Endothelial cell of umbilical vein (primary cell): ENCODE data around the gene GRID2. TPM values are rescaled to one million over a fixed set of nuclear protein-coding genes. Genes with fewer than 3 reads are reported as not detected.
A peak's percentile ranks its signal among the peaks of the same experiment; 100 is the strongest.

Experiments used
- BruUV-seq: library from RNA; stranded (reverse); fragments of 400-500 nt; replicated peaks from 2 replicates; lab custom pipeline; 2021; lab: Mats Ljungman, UMichigan
- CTCF ChIA-PET: fragments of 300-600, 350-600 bp; sonication (Branson Sonifier 250); formaldehyde crosslinking; loops from one replicate; lab custom pipeline; 2021; ENCODE audit warnings: antibody characterized with exemption, inconsistent platforms; lab: Charles Lee
- POLR2A ChIA-PET: fragments of 300-600, 350-600 bp; sonication (Branson Sonifier 250); formaldehyde crosslinking; loops from one replicate; lab custom pipeline; 2021; ENCODE audit warnings: antibody characterized with exemption, inconsistent platforms; lab: Charles Lee
- DNase-seq: peaks from one replicate; pipeline ENCODE4 v3.0.0-alpha.2; 2011; ENCODE audit warnings: low read depth, low spot score
- FAIRE-seq: peaks from 2 replicates; lab custom pipeline; 2011; peaks lifted over from hg19 to GRCh38; lab: Jason Lieb, UNC
- H2AFZ ChIP-seq: 2 replicates; pipeline ENCODE4 v1.6.0; 2012; ENCODE audit warnings: low read depth, low read length, control low read depth, inconsistent platforms
- H3K27ac ChIP-seq: 2 replicates; pipeline ENCODE4 v1.5.1; 2011; ENCODE audit warnings: low read depth, mild to moderate bottlenecking, control low read depth, low read length, moderate library complexity; ENCODE audit not compliant: insufficient read depth
- H3K27me3 ChIP-seq, 2 experiments: 2 replicates each; pipeline versions ENCODE4 v1.6.0 to v1.6.1; 2011; ENCODE audit warnings: low read length in 2 of 2, mixed read lengths in 1 of 2; ENCODE audit not compliant: control insufficient read depth in 2 of 2, insufficient read depth in 2 of 2
- H3K36me3 ChIP-seq, 2 experiments: 2 replicates in 1 of 2; 3 replicates in 1 of 2; pipeline ENCODE4 v1.5.1; 2011; ENCODE audit warnings: low read length in 2 of 2, mild to moderate bottlenecking in 1 of 2, moderate library complexity in 1 of 2; ENCODE audit not compliant: control insufficient read depth in 2 of 2, insufficient read depth in 2 of 2; ENCODE audit errors: extremely low read depth in 1 of 2
- H3K4me1 ChIP-seq: 3 replicates; pipeline ENCODE4 v1.5.1; 2011; ENCODE audit warnings: mild to moderate bottlenecking, low read length; ENCODE audit not compliant: control insufficient read depth, insufficient read depth; ENCODE audit errors: extremely low read depth
- H3K4me2 ChIP-seq: 2 replicates; pipeline ENCODE4 v1.6.1; 2011; ENCODE audit warnings: low read length, control low read depth, mixed read lengths; ENCODE audit not compliant: insufficient read depth
- H3K4me3 ChIP-seq, 3 experiments: fragments of 200-600 bp in 1 of 3; sonication (generic), shearing (Covaris generic) in 1 of 3; replicated peaks in 1 of 3; 2 replicates each; pipeline ENCODE4 v1.5.1; 2011 to 2016; ENCODE audit warnings: control low read depth in 3 of 3, low read length in 3 of 3, mild to moderate bottlenecking in 2 of 3, inconsistent platforms in 1 of 3, low read depth in 1 of 3, moderate library complexity in 1 of 3; ENCODE audit not compliant: insufficient read depth in 1 of 3
- H3K79me2 ChIP-seq: 2 replicates; pipeline ENCODE4 v1.6.0; 2012; ENCODE audit warnings: low read length, inconsistent platforms; ENCODE audit not compliant: control insufficient read depth, insufficient read depth
- H3K9ac ChIP-seq: replicated peaks from 2 replicates; pipeline ENCODE3; 2011; ENCODE audit warnings: low read length, control low read depth; ENCODE audit not compliant: insufficient read depth; ENCODE audit errors: extremely low read depth
- H3K9me1 ChIP-seq: replicated peaks from 3 replicates; pipeline ENCODE4 v1.6.0; 2011; ENCODE audit warnings: mild to moderate bottlenecking, low read length; ENCODE audit not compliant: control insufficient read depth, insufficient read depth; ENCODE audit errors: extremely low read depth
- H3K9me3 ChIP-seq: replicated peaks from 2 replicates; pipeline ENCODE4 v1.5.1; 2012; ENCODE audit warnings: low read length, inconsistent platforms; ENCODE audit not compliant: control insufficient read depth, insufficient read depth
- H4K20me1 ChIP-seq: replicated peaks from 2 replicates; pipeline ENCODE3; 2011; ENCODE audit warnings: mild to moderate bottlenecking, low read length; ENCODE audit not compliant: control insufficient read depth, insufficient read depth; ENCODE audit errors: extremely low read depth
- CTCF ChIP-seq, 2 donors: IDR thresholded peaks; 1 replicate in 1 of 2; 2 replicates in 1 of 2; pipeline ENCODE4 v1.5.1; 2011; ENCODE audit warnings: low read length in 2 of 2, mild to moderate bottlenecking in 2 of 2, moderate library complexity in 2 of 2, control low read depth in 1 of 2, inconsistent platforms in 1 of 2, low read depth in 1 of 2; ENCODE audit not compliant: insufficient read depth in 1 of 2; ENCODE audit errors: extremely low read depth in 1 of 2
- EZH2 ChIP-seq: IDR thresholded peaks from 2 replicates; pipeline ENCODE4 v1.6.1; 2012; ENCODE audit warnings: borderline replicate concordance, low read depth, mild to moderate bottlenecking, moderate library complexity, low read length, inconsistent platforms; ENCODE audit not compliant: severe bottlenecking
- FOS ChIP-seq: IDR thresholded peaks from 2 replicates; pipeline ENCODE4 v1.6.1; 2011; ENCODE audit warnings: mild to moderate bottlenecking, low read length, moderate library complexity, borderline replicate concordance; ENCODE audit not compliant: insufficient read depth
- GATA2 ChIP-seq: IDR thresholded peaks from 2 replicates; pipeline ENCODE4 v1.7.0; 2011; ENCODE audit warnings: low read depth, mild to moderate bottlenecking, moderate library complexity, mixed read lengths, low read length; ENCODE audit not compliant: insufficient read length, insufficient read depth
- JUN ChIP-seq: IDR thresholded peaks from 2 replicates; pipeline ENCODE4 v1.6.1; 2011; ENCODE audit warnings: borderline replicate concordance, low read depth; ENCODE audit not compliant: insufficient read length, insufficient read depth
- MAX ChIP-seq: IDR thresholded peaks from 2 replicates; pipeline ENCODE4 v1.6.1; 2011; ENCODE audit not compliant: insufficient read depth, insufficient read length
- MYC ChIP-seq: IDR thresholded peaks from one replicate; pipeline ENCODE4 v1.6.1; 2011; ENCODE audit warnings: mild to moderate bottlenecking, low read depth, low read length
- POLR2A ChIP-seq: IDR thresholded peaks from 2 replicates; pipeline ENCODE4 v1.6.1; 2012; ENCODE audit warnings: low read depth, mild to moderate bottlenecking, control low read depth, low read length
- POLR2AphosphoS5 ChIP-seq: IDR thresholded peaks from 2 replicates; pipeline ENCODE4 v1.6.1; 2012; ENCODE audit warnings: low read depth, mild to moderate bottlenecking, control low read depth, low read length, moderate library complexity; ENCODE audit not compliant: insufficient read depth
- dilution Hi-C: fragments of 300-500 bp; cut with MboI; formaldehyde crosslinking; loops from one replicate; pipeline ENCODE4 v1.15.0; 2019; ENCODE audit warnings: low sequenced_read_pairs; ENCODE audit not compliant: extremely low pct_ligation_motif_present
- intact Hi-C: fragments of 100-400 bp; cut with micrococcal nuclease; formaldehyde crosslinking; loops from one replicate; pipeline ENCODE4 v1.10.0; 2022
- polyA plus RNA-seq, 4 experiments: library from polyadenylated mRNA; depleted of rRNA in 3 of 4; stranded (reverse) in 3 of 4; unstranded in 1 of 4; fragments of >200 nt; gene quantifications; 2 replicates each; pipeline versions ENCODE4 v1.2.1 to v1.2.3, GENCODE V29; 2011 to 2012; ENCODE audit warnings: missing spikeins in 1 of 4
- total RNA-seq: library from RNA; stranded (reverse); gene quantifications from 2 replicates; pipeline ENCODE4 v1.2.3, GENCODE V29; 2021

The GRID2 gene
- total and polyA plus RNA-seq, 2 donors (not counting 3 experiments of a cell fraction or from before 2014, with no cell fraction given) = not detected

GRCh38 chr4:93370256-93370655 is 1066.5 kb downstream of the GRID2 start:
- Histone ChIP-seq H3K9ac (no peak overlapping the region), H3K4me2 (no peak overlapping the region), H3K4me1 (no peaks in the 10 kb centered on the region), H3K79me2 (no peaks in the 10 kb centered on the region), H3K27ac (no peak overlapping the region), H3K9me1 (no peaks in the 10 kb centered on the region), H4K20me1 (no peaks in the 10 kb centered on the region), H3K36me3 (no peaks in the 10 kb centered on the region), H2AFZ (no peak overlapping the region), H3K4me3 (no peak overlapping the region), H3K9me3 (no peaks in the 10 kb centered on the region), H3K27me3 (peaks cover 0 to 1% of the 10 kb centered on the region in 2 experiments)
- DNase-seq = no peak
- TF ChIP-seq GATA2 (no peak), POLR2AphosphoS5 (no peak), POLR2A (no peak), CTCF (IDR thresholded peaks at IDR 0.05; ENCODE audit: extremely low read depth in 1 of 2, insufficient read depth in 1 of 2, low read depth in 1 of 2, low read length in 2 of 2) (no peak), MYC (no peak), MAX (no peak), JUN (no peak), FOS (no peak), EZH2 (no peak)
- BruUV-seq = no TSS peak
- ChIA-PET CTCF (no interaction called here), POLR2A (no interaction called here)
- intact Hi-C loops (no loop called here), dilution Hi-C loops (no loop called here)
- FAIRE-seq = peak; percentile 43
